CD14-positive monocyte (primary cell): ENCODE measurements around the gene ARFGAP1. TPM values are rescaled to one million over a fixed set of nuclear protein-coding genes. Genes with fewer than 3 reads are reported as not detected.

Experiments
- DNase-seq, 3 donors: peaks; one replicate each; pipeline ENCODE4 v3.0.0-alpha.2; 2011 to 2022
- H2AFZ ChIP-seq: 2 replicates; pipeline ENCODE4 v1.6.0; 2012; ENCODE audit warnings: mild to moderate bottlenecking, low read depth, low read length, inconsistent platforms; ENCODE audit not compliant: insufficient read depth, poor library complexity, severe bottlenecking
- H3K27ac ChIP-seq, 2 donors: 1 replicate in 1 of 2; 2 replicates in 1 of 2; pipeline ENCODE4 v1.5.1; 2012 to 2013; ENCODE audit warnings: low read length in 2 of 2, control low read depth in 1 of 2, inconsistent platforms in 1 of 2, low read depth in 1 of 2, mild to moderate bottlenecking in 1 of 2
- H3K27me3 ChIP-seq, 2 donors: one replicate each; pipeline versions ENCODE4 v1.6.0 to v1.6.1; 2011 to 2013; ENCODE audit warnings: low read length in 2 of 2; ENCODE audit not compliant: control insufficient read depth in 2 of 2, insufficient read depth in 2 of 2
- H3K36me3 ChIP-seq, 2 donors: replicated peaks in 1 of 2; 1 replicate in 1 of 2; 2 replicates in 1 of 2; pipeline versions ENCODE4 v1.5.1 to v1.6.1; 2012 to 2013; ENCODE audit warnings: low read length in 2 of 2, control low read depth in 1 of 2, inconsistent platforms in 1 of 2, mild to moderate bottlenecking in 1 of 2; ENCODE audit not compliant: insufficient read depth in 2 of 2, control insufficient read depth in 1 of 2
- H3K4me1 ChIP-seq, 2 donors: 1 replicate in 1 of 2; 2 replicates in 1 of 2; pipeline versions ENCODE4 v1.5.1 to v1.6.1; 2012 to 2013; ENCODE audit warnings: low read length in 2 of 2, control low read depth in 1 of 2, inconsistent platforms in 1 of 2, mild to moderate bottlenecking in 1 of 2, moderate library complexity in 1 of 2; ENCODE audit not compliant: insufficient read depth in 2 of 2, control insufficient read depth in 1 of 2
- H3K4me2 ChIP-seq: replicated peaks from 2 replicates; pipeline ENCODE3; 2012; ENCODE audit warnings: low read length, moderate library complexity, mild to moderate bottlenecking; ENCODE audit not compliant: poor library complexity, severe bottlenecking; ENCODE audit errors: extremely low read depth
- H3K4me3 ChIP-seq, 3 experiments: fragments of 200-600 bp in 1 of 3; sonication (generic) in 1 of 3; replicated peaks in 1 of 3; 1 replicate in 2 of 3; 2 replicates in 1 of 3; pipeline ENCODE4 v1.5.1; 2011 to 2013; ENCODE audit warnings: low read length in 3 of 3, mild to moderate bottlenecking in 3 of 3, control low read depth in 2 of 3, low read depth in 2 of 3, inconsistent platforms in 1 of 3, moderate library complexity in 1 of 3
- H3K79me2 ChIP-seq: 2 replicates; pipeline ENCODE4 v1.6.0; 2012; ENCODE audit warnings: mild to moderate bottlenecking, control low read depth, inconsistent platforms, low read length, moderate library complexity; ENCODE audit not compliant: insufficient read depth
- H3K9ac ChIP-seq: 2 replicates; pipeline ENCODE4 v1.6.0; 2017; ENCODE audit warnings: low read length, mild to moderate bottlenecking; ENCODE audit not compliant: insufficient read depth, poor library complexity, severe bottlenecking
- H3K9me3 ChIP-seq, 2 donors: replicated peaks in 1 of 2; 1 replicate in 1 of 2; 2 replicates in 1 of 2; pipeline versions ENCODE4 v1.5.1 to v1.6.1; 2012 to 2013; ENCODE audit warnings: low read length in 2 of 2, control low read depth in 1 of 2; ENCODE audit not compliant: control insufficient read depth in 1 of 2, insufficient read depth in 1 of 2
- H4K20me1 ChIP-seq: 2 replicates; pipeline ENCODE4 v1.6.0; 2012; ENCODE audit warnings: mild to moderate bottlenecking, low read length, control low read depth, moderate library complexity; ENCODE audit not compliant: insufficient read depth
- H3K27ac Mint-ChIP-seq, 7 donors: one replicate each; pipeline ENCODE4 v1.8.0; 2020; ENCODE audit warnings: mild to moderate bottlenecking in 7 of 7, mixed read lengths in 7 of 7, moderate library complexity in 6 of 7, inconsistent platforms in 2 of 7
- H3K27me3 Mint-ChIP-seq, 3 donors: one replicate each; pipeline ENCODE4 v1.8.0; 2021 to 2022; ENCODE audit warnings: low read depth in 3 of 3, mild to moderate bottlenecking in 3 of 3, mixed read lengths in 3 of 3, moderate library complexity in 3 of 3, inconsistent platforms in 1 of 3
- H3K36me3 Mint-ChIP-seq, 2 donors: one replicate each; pipeline ENCODE4 v1.8.0; 2020; ENCODE audit warnings: mixed read lengths in 2 of 2, inconsistent platforms in 1 of 2, mild to moderate bottlenecking in 1 of 2
- H3K4me1 Mint-ChIP-seq: one replicate; pipeline ENCODE4 v1.8.0; 2020; ENCODE audit warnings: mild to moderate bottlenecking, mixed read lengths
- H3K4me3 Mint-ChIP-seq, 2 donors: one replicate each; pipeline ENCODE4 v1.8.0; 2020; ENCODE audit warnings: mild to moderate bottlenecking in 2 of 2, mixed read lengths in 2 of 2, moderate library complexity in 1 of 2
- H3K9me3 Mint-ChIP-seq, 7 donors: one replicate each; pipeline ENCODE4 v1.8.0; 2020 to 2022; ENCODE audit warnings: mixed read lengths in 7 of 7, mild to moderate bottlenecking in 6 of 7, moderate library complexity in 6 of 7, inconsistent platforms in 2 of 7
- CTCF ChIP-seq: fragments of 200-600 bp; IDR thresholded peaks from one replicate; pipeline ENCODE4 v1.8.0; 2022; ENCODE audit warnings: antibody characterized with exemption, mild to moderate bottlenecking
- WGBS: methylation state at CpG from one replicate; pipeline ENCODE4 v1.1.5; 2013; ENCODE audit warnings: missing lambda C conversion rate; ENCODE audit not compliant: insufficient coverage; 5-methylcytosine and 5-hydroxymethylcytosine counted together
- intact Hi-C, 2 donors: fragments of 100-400 bp; cut with micrococcal nuclease; formaldehyde crosslinking; loops; one replicate each; pipeline versions ENCODE4 v1.15.0 to v1.15.1; 2023
- polyA plus RNA-seq, 3 donors: library from polyadenylated mRNA; depleted of rRNA in 1 of 3; unstranded in 2 of 3; stranded (reverse) in 1 of 3; fragments of 300-500 nt in 2 of 3; fragments of >200 nt in 1 of 3; fragmentation: Illumina TruSeq in 2 of 3; gene quantifications; 1 replicate in 2 of 3; 2 replicates in 1 of 3; pipeline ENCODE4 v1.2.3, GENCODE V29; 2012 to 2021

ARFGAP1 gene
- polyA plus RNA-seq, 3 donors, result 11.2 to 99.8 (median 14.1) TPM

GRCh38 chr20:63330084-63330760 is 57.6 kb downstream of the ARFGAP1 start:
- no peak for DNase-seq
- Histone ChIP-seq H3K27me3 (no peaks in the 10 kb centered on the region), H3K27ac (no peak overlapping the region), H3K79me2 (no peaks in the 10 kb centered on the region), H3K4me1 (peaks cover 5 to 6% of the 10 kb centered on the region in 2 donors), H4K20me1 (no peaks in the 10 kb centered on the region), H3K4me2 (no peak overlapping the region), H3K4me3 (no peak overlapping the region), H3K36me3 (no peaks in the 10 kb centered on the region), H2AFZ (no peak overlapping the region), H3K9ac (no peak overlapping the region), H3K9me3 (peaks cover 11 to 28% of the 10 kb centered on the region in 2 donors)
- whole genome bisulfite sequencing, result 90% methylated on average over 18 of the region's 20 CpGs
- H3K4me3 Mint-ChIP-seq, result no peak overlapping the region
- peaks cover 1 to 7% (median 4%) of the 10 kb centered on the region in 3 donors for H3K27me3 Mint-ChIP-seq
- no peak overlapping the region for H3K27ac Mint-ChIP-seq
- H3K36me3 Mint-ChIP-seq, result no peaks in the 10 kb centered on the region
- TF ChIP-seq CTCF, result no peak
- peaks cover 3% of the 10 kb centered on the region for H3K4me1 Mint-ChIP-seq
- intact Hi-C loops, result no loop called here
- H3K9me3 Mint-ChIP-seq, result peaks cover 14 to 24% (median 18%) of the 10 kb centered on the region in 7 donors

DNA sequence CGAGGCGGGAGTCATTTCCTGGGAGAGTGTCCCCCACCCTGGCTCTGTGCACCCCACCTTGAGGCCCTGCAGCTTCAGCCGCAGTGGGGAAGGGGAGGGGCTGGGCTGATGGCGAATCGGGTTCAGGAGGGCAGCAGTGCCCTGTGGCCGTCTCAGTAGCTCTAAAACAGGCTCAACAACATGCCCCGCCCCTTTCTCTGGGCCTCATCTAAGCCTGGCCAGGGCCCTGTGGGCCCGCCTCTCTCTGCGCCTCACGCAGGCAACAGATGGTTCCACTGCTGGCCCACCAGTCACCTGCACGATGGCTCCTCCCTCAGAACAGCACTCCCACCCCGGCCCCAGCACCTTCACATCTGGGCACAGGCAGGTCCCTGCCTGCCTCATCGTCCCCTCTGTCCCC is 58.3 kb downstream of the ARFGAP1 start:
- no peak overlapping the region for H3K9ac ChIP-seq
- no peaks in the 10 kb centered on the region for H3K79me2 ChIP-seq
- H3K36me3 ChIP-seq, result no peaks in the 10 kb centered on the region
- Mint-ChIP-seq H3K4me1 (peaks cover 3% of the 10 kb centered on the region), H3K36me3 (no peaks in the 10 kb centered on the region), H3K9me3 (peaks cover 17 to 27% (median 20%) of the 10 kb centered on the region in 7 donors), H3K4me3 (no peak overlapping the region), H3K27ac (no peak overlapping the region), H3K27me3 (peaks cover 1 to 7% (median 4%) of the 10 kb centered on the region in 3 donors)
- H3K4me3 ChIP-seq, result no peak overlapping the region
- intact Hi-C loops, result no loop called here
- H3K27ac ChIP-seq, result no peak overlapping the region
- no peaks in the 10 kb centered on the region for H4K20me1 ChIP-seq
- no peaks in the 10 kb centered on the region for H3K27me3 ChIP-seq
- no peak for TF ChIP-seq CTCF
- DNase-seq, result no peak
- H3K4me1 ChIP-seq, result peaks cover 5 to 6% of the 10 kb centered on the region in 2 donors
- H2AFZ ChIP-seq, result no peak overlapping the region
- H3K4me2 ChIP-seq, result no peak overlapping the region
- H3K9me3 ChIP-seq, result peaks cover 11 to 28% of the 10 kb centered on the region in 2 donors
- 93% methylated on average over 10 of the region's 13 CpGs for WGBS
